Panc1 (cell line): ENCODE data around the gene USP10.

Source experiments
- CTCF ChIP-seq: fragments of 450-650 bp; IDR thresholded peaks from 2 replicates; pipeline ENCODE4 v1.5.1; 2017; ENCODE audit warnings: mild to moderate bottlenecking
- POLR2AphosphoS5 ChIP-seq: IDR thresholded peaks from 2 replicates; pipeline ENCODE4 v1.6.1; 2012; ENCODE audit warnings: mild to moderate bottlenecking, low read depth, low read length, moderate library complexity
- REST ChIP-seq, 2 experiments: IDR thresholded peaks; 2 replicates each; pipeline ENCODE4 v1.6.1; 2011 to 2012; ENCODE audit warnings: low read depth in 2 of 2, control low read depth in 1 of 2, low read length in 1 of 2, mild to moderate bottlenecking in 1 of 2, moderate library complexity in 1 of 2; ENCODE audit not compliant: insufficient read depth in 1 of 2
- SIN3A ChIP-seq: IDR thresholded peaks from 2 replicates; pipeline ENCODE4 v1.6.1; 2012; ENCODE audit warnings: low read depth, mild to moderate bottlenecking, low read length, moderate library complexity, borderline replicate concordance; ENCODE audit not compliant: insufficient read depth
- TCF7L2 ChIP-seq: IDR thresholded peaks from 2 replicates; pipeline ENCODE4 v1.6.1; 2011; ENCODE audit warnings: mild to moderate bottlenecking, low read depth, low read length, inconsistent platforms

- no peak for TF ChIP-seq CTCF
- no peak for TF ChIP-seq TCF7L2
- no peak for TF ChIP-seq POLR2AphosphoS5
- TF ChIP-seq REST (IDR thresholded peaks at IDR 0.05; ENCODE audit: insufficient read depth in 1 of 2, low read depth in 2 of 2, low read length in 1 of 2): no peak
- TF ChIP-seq SIN3A: no peak
Observed at GRCh38 chr16:84723906-84724305, 24.1 kb downstream of the USP10 start.
